Central memory CD8-positive, alpha-beta T cell (primary cell): ENCODE data around the gene PIK3R6.
"Not testable (repeated sequence)": the region's sequence is repeated elsewhere in the genome, so short reads cannot be mapped to it uniquely, and the experiment has no call there.

Source experiments
- ATAC-seq: fragments of 150-1000 bp; cut with Tn5 transposase; replicated peaks from 2 replicates; pipeline ENCODE4 v1.10.0; 2022; ENCODE audit warnings: mild to moderate bottlenecking, moderate FRiP score, moderate number of reproducible peaks; ENCODE audit not compliant: poor library complexity, severe bottlenecking; ENCODE audit errors: extremely low read depth
- DNase-seq, 2 donors: peaks; one replicate each; pipeline ENCODE4 v3.0.0; 2021; ENCODE audit warnings: low spot score in 2 of 2
- H3K27ac Mint-ChIP-seq: one replicate; pipeline ENCODE4 v1.8.0; 2022; ENCODE audit warnings: low read depth, mild to moderate bottlenecking, moderate library complexity, mixed read lengths
- H3K27me3 Mint-ChIP-seq: one replicate; pipeline ENCODE4 v1.8.0; 2022; ENCODE audit warnings: mixed read lengths
- H3K36me3 Mint-ChIP-seq: one replicate; pipeline ENCODE4 v1.8.0; 2022; ENCODE audit warnings: mild to moderate bottlenecking, moderate library complexity, mixed read lengths; ENCODE audit not compliant: insufficient read depth
- H3K4me1 Mint-ChIP-seq: one replicate; pipeline ENCODE4 v1.8.0; 2022; ENCODE audit warnings: mixed read lengths
- H3K4me3 Mint-ChIP-seq: one replicate; pipeline ENCODE4 v1.8.0; 2022; ENCODE audit warnings: mild to moderate bottlenecking, moderate library complexity, mixed read lengths
- H3K9me3 Mint-ChIP-seq: one replicate; pipeline ENCODE4 v1.8.0; 2022; ENCODE audit warnings: mixed read lengths

Gene PIK3R6

GRCh38 chr17:8890671-8891070, 23.2 kb upstream of the PIK3R6 start:
- Mint-ChIP-seq H3K27ac (no peak overlapping the region), H3K9me3 (no peaks in the 10 kb centered on the region), H3K4me3 (no peak overlapping the region), H3K36me3 (peaks cover 58% of the 10 kb centered on the region), H3K27me3 (no peaks in the 10 kb centered on the region), H3K4me1 (peaks cover 27% of the 10 kb centered on the region)
- ATAC-seq (no peak), DNase-seq (no peak)

DNA sequence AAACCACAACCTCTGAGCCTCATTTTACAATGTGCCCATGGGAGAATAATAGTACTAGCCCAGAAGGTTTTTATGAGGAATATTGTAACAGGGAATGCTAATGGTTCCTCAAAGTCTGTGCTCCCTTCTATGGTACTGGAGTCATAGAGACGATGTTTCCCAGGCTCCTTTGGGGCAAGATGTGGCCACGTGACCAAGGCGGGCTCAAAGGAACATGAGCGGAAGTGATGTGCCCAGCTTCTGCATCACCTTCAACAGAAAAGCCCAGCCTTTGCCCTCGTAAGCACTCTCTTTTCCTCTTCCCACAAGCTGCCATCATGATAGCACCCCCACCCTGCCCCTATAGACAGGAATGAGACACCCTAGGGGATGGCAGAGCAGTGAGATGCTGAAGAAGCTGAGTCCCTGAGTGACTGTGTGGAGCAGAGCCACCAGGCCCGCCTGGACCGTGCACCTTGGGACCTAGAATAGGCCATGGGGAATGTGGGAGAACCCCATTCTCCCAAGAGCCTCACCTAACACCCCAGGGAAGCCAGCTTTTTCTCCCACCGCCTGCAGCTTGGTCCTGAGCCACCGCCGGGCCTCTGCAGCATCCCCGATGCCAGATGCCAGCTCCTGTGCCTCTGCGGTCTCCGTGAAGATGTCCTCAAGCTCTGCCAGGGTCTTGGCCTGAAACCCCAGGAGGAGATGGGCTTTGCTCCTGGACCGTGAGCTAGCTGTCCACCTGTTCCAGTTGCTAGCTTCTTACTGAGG, 22.2 kb upstream of the PIK3R6 start:
- H3K36me3 Mint-ChIP-seq: peaks cover 56% of the 10 kb centered on the region
- no peak for ATAC-seq
- no peak overlapping the region for H3K27ac Mint-ChIP-seq
- H3K4me1 Mint-ChIP-seq: peaks cover 16% of the 10 kb centered on the region
- no peaks in the 10 kb centered on the region for H3K27me3 Mint-ChIP-seq
- H3K4me3 Mint-ChIP-seq: no peak overlapping the region
- no peak for DNase-seq
- H3K9me3 Mint-ChIP-seq: no peaks in the 10 kb centered on the region

GRCh38 chr17:8888704-8889302, 21.3 kb upstream of the PIK3R6 start:
- Mint-ChIP-seq H3K27ac (no peak overlapping the region), H3K27me3 (no peaks in the 10 kb centered on the region), H3K4me1 (peaks cover 16% of the 10 kb centered on the region), H3K4me3 (no peak overlapping the region), H3K9me3 (no peaks in the 10 kb centered on the region), H3K36me3 (peaks cover 56% of the 10 kb centered on the region)
- ATAC-seq (no peak), DNase-seq (no peak)

GRCh38 chr17:8887834-8888703, 20.6 kb upstream of the PIK3R6 start:
- Mint-ChIP-seq H3K4me1 (peaks cover 21% of the 10 kb centered on the region), H3K27me3 (no peaks in the 10 kb centered on the region), H3K27ac (peak overlapping the region; percentile 91), H3K4me3 (no peak overlapping the region), H3K9me3 (no peaks in the 10 kb centered on the region), H3K36me3 (peaks cover 57% of the 10 kb centered on the region)
- ATAC-seq (no peak), DNase-seq (no peak)

DNA sequence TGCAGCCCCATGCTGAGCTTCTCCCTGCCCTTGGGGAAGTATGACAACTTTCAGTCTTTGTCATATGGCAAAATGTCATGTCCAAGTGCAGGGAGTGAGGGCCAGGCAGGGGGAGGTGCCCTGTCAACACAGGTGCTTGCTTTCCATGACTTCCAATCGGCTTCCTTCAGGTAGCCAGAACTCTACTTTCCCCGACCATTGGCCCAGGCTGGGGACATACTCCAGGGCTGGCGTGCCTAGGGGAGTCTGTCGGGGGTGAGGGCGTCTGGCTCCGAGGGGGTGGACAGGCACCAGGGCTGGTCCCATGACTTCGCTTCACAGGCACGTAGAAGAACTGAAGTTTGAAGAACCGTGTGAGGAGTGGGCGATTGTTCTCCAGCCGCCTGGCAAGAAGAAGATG, 19.8 kb upstream of the PIK3R6 start:
- H3K36me3 Mint-ChIP-seq: peaks cover 56% of the 10 kb centered on the region
- no peaks in the 10 kb centered on the region for H3K9me3 Mint-ChIP-seq
- H3K27me3 Mint-ChIP-seq: no peaks in the 10 kb centered on the region
- ATAC-seq (no peak), DNase-seq (no peak)
- peak overlapping the region; percentile 91 for H3K27ac Mint-ChIP-seq
- no peak overlapping the region for H3K4me3 Mint-ChIP-seq
- peaks cover 21% of the 10 kb centered on the region for H3K4me1 Mint-ChIP-seq

- Mint-ChIP-seq H3K36me3 (peaks cover 59% of the 10 kb centered on the region), H3K9me3 (no peaks in the 10 kb centered on the region), H3K27me3 (no peaks in the 10 kb centered on the region), H3K4me3 (no peak overlapping the region), H3K4me1 (peaks cover 17% of the 10 kb centered on the region), H3K27ac (peak overlapping the region; percentile 91)
- ATAC-seq (no peak), DNase-seq (no peak)
These were observed 18.7 kb upstream of the PIK3R6 start for GRCh38 chr17:8885967-8886684.

GRCh38 chr17:8885163-8885966, 17.9 kb upstream of the PIK3R6 start:
- ATAC-seq (peak; percentile 64), DNase-seq (peak in 1 of 2 donors; percentile 47)
- H3K27me3 Mint-ChIP-seq, H3K27ac Mint-ChIP-seq, H3K9me3 Mint-ChIP-seq, H3K4me3 Mint-ChIP-seq: not testable (repeated sequence)
- Mint-ChIP-seq H3K4me1 (peaks cover 17% of the 10 kb centered on the region), H3K36me3 (peaks cover 58% of the 10 kb centered on the region)

DNA sequence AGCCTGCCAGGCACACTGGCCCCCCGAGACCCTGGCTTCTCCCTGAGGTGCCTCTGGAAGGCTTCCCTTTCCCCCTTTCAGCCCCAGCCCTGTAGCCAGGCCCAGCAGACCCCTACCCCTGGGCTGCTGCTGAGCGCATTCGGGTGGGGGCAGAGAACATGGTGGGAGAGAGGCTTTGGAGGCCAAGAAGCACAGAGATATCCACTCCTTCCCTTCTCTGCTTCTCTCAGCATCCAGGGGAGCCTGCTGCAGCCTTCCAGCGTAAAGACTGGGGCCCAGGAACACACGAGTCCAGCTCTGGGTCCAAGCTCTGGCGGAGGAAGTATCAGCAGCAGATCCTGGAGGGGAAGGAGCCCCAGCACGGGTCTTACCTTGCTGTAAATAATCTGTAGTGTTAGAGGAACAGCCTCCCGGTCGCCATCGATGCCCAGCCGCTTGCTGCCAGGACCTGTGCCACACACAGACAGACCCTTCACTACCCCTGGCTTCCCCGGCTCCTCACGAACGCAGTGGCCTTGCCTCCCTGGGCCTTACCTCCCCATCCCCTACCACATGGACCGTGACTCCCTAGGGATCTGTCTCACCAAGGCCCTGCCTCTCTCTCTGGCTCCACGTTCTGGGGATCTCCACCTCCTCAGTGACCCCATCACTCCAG, 17.0 kb upstream of the PIK3R6 start:
- DNase-seq (no peak), ATAC-seq (no peak)
- Mint-ChIP-seq H3K27ac (peak overlapping the region; percentile 79), H3K4me1 (peaks cover 17% of the 10 kb centered on the region), H3K9me3 (no peaks in the 10 kb centered on the region), H3K4me3 (no peak overlapping the region), H3K27me3 (no peaks in the 10 kb centered on the region), H3K36me3 (peaks cover 63% of the 10 kb centered on the region)

DNA sequence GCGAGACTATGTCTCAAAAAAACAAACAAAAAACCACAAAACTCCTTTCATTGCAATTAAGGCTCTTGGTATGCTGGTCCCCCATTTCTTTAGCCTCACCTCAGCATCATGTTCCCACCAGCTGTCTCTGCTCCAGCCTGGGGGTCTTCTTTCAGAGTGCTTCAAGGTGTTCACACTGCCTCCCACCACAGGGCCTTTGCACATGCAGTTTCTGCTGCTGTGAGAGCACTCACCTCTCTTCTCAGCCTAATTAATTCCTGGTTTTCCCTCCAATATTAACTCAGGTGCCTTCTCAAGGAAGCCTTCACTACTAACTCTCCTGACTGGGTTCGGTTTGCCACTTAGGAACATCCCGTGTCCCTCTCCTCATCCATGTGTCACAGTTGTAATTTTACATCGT, 15.9 kb upstream of the PIK3R6 start:
- Mint-ChIP-seq H3K27ac (peak overlapping the region; percentile 91), H3K36me3 (peaks cover 57% of the 10 kb centered on the region), H3K9me3 (no peaks in the 10 kb centered on the region), H3K4me1 (peaks cover 20% of the 10 kb centered on the region), H3K4me3 (no peak overlapping the region), H3K27me3 (no peaks in the 10 kb centered on the region)
- DNase-seq (no peak), ATAC-seq (no peak)

GRCh38 chr17:8881606-8882005, 14.1 kb upstream of the PIK3R6 start:
- no peaks in the 10 kb centered on the region for H3K9me3 Mint-ChIP-seq
- no peaks in the 10 kb centered on the region for H3K27me3 Mint-ChIP-seq
- DNase-seq (no peak), ATAC-seq (no peak)
- peaks cover 29% of the 10 kb centered on the region for H3K4me1 Mint-ChIP-seq
- no peak overlapping the region for H3K4me3 Mint-ChIP-seq
- H3K27ac Mint-ChIP-seq: no peak overlapping the region
- peaks cover 55% of the 10 kb centered on the region for H3K36me3 Mint-ChIP-seq

DNA sequence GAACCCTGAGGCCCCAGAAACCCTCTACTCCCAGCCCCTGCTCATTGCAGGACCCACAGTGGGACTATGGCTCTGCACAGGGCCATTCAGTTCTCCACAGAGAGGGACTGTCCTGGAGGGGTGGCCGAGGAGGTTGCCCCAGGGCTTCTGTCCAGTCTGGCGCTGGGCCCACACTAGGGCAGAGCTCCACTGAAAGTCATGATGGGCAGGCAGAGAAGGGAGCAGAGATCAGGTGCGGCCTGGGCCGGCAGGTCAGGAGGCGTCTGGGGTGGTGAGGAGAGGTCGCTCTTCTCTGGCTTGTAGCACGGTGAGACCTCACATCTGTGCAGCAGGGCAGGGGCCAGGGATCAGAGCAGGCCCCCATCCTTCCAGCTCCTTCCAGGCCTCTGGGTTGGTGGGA, 13.0 kb upstream of the PIK3R6 start:
- no peak for ATAC-seq
- Mint-ChIP-seq H3K36me3 (peaks cover 46% of the 10 kb centered on the region), H3K4me3 (peak overlapping the region; percentile 11)

More for the DNA sequence above, 13.0 kb upstream of the PIK3R6 start:
- Mint-ChIP-seq H3K9me3 (no peaks in the 10 kb centered on the region), H3K4me1 (peaks cover 29% of the 10 kb centered on the region), H3K27ac (peak overlapping the region; percentile 64), H3K27me3 (no peaks in the 10 kb centered on the region)
- DNase-seq: no peak
